Mucosa of rectum (tissue), 2 donors: ENCODE measurements around the gene ARCN1.

Experiments used
- H3K27ac ChIP-seq, 2 donors: one replicate each; pipeline ENCODE4 v1.7.0; 2013; ENCODE audit warnings: inconsistent platforms in 2 of 2, low read depth in 2 of 2, low read length in 2 of 2
- H3K27me3 ChIP-seq, 2 donors: one replicate each; pipeline ENCODE4 v1.7.0; 2013; ENCODE audit warnings: low read length in 2 of 2; ENCODE audit not compliant: control insufficient read depth in 2 of 2, insufficient read depth in 2 of 2
- H3K36me3 ChIP-seq, 2 donors: one replicate each; pipeline ENCODE4 v1.7.0; 2013; ENCODE audit warnings: low read length in 2 of 2; ENCODE audit not compliant: control insufficient read depth in 2 of 2, insufficient read depth in 2 of 2
- H3K4me1 ChIP-seq, 2 donors: one replicate each; pipeline ENCODE4 v1.7.0; 2013; ENCODE audit warnings: low read length in 2 of 2, mild to moderate bottlenecking in 1 of 2; ENCODE audit not compliant: control insufficient read depth in 2 of 2, insufficient read depth in 2 of 2
- H3K4me3 ChIP-seq, 2 donors: one replicate each; pipeline ENCODE4 v1.7.0; 2013; ENCODE audit warnings: low read length in 2 of 2
- H3K9ac ChIP-seq, 2 donors: one replicate each; pipeline ENCODE4 v1.7.0; 2013; ENCODE audit warnings: low read length in 2 of 2, low read depth in 1 of 2, mild to moderate bottlenecking in 1 of 2
- H3K9me3 ChIP-seq, 2 donors: one replicate each; pipeline ENCODE4 v1.7.0; 2013; ENCODE audit warnings: low read length in 2 of 2; ENCODE audit not compliant: control insufficient read depth in 2 of 2
- donor health status: healthy.
- donor health status: Normal muscosa, but diverticular disease.

Gene ARCN1

GRCh38 chr11:118635237-118635591 is 63.0 kb downstream of the ARCN1 start:
- Histone ChIP-seq H3K9ac (peak overlapping the region; percentile 28 to 42), H3K4me3 (peak overlapping the region; percentile 28 to 32), H3K4me1 (peaks cover 33 to 57% of the 10 kb centered on the region in 2 donors), H3K9me3 (no peaks in the 10 kb centered on the region), H3K27me3 (no peaks in the 10 kb centered on the region), H3K27ac (peak overlapping the region; percentile 53 to 64), H3K36me3 (peaks cover 30 to 41% of the 10 kb centered on the region in 2 donors)

- Histone ChIP-seq H3K4me1 (peaks cover 36 to 53% of the 10 kb centered on the region in 2 donors), H3K4me3 (no peak overlapping the region), H3K9ac (peak overlapping the region in 1 of 2 donors; percentile 42), H3K36me3 (peaks cover 32 to 45% of the 10 kb centered on the region in 2 donors), H3K27ac (peak overlapping the region in 1 of 2 donors; percentile 29), H3K9me3 (no peaks in the 10 kb centered on the region), H3K27me3 (no peaks in the 10 kb centered on the region)
Measured at GRCh38 chr11:118635642-118636041, 63.4 kb downstream of the ARCN1 start.

GRCh38 chr11:118636569-118637290 is 64.5 kb downstream of the ARCN1 start:
- H3K27me3 ChIP-seq, result no peaks in the 10 kb centered on the region
- H3K4me3 ChIP-seq, result no peak overlapping the region
- peak overlapping the region in 1 of 2 donors; percentile 2 for H3K27ac ChIP-seq
- H3K9me3 ChIP-seq, result no peaks in the 10 kb centered on the region
- H3K4me1 ChIP-seq, result peaks cover 39 to 52% of the 10 kb centered on the region in 2 donors
- no peak overlapping the region for H3K9ac ChIP-seq
- peaks cover 32 to 49% of the 10 kb centered on the region in 2 donors for H3K36me3 ChIP-seq

GRCh38 chr11:118638726-118639125 is 66.5 kb downstream of the ARCN1 start:
- Histone ChIP-seq H3K36me3 (peaks cover 40 to 59% of the 10 kb centered on the region in 2 donors), H3K27ac (no peak overlapping the region), H3K27me3 (no peaks in the 10 kb centered on the region)

GRCh38 chr11:118639899-118640298 is 67.7 kb downstream of the ARCN1 start:
- Histone ChIP-seq H3K4me1 (peaks cover 25 to 26% of the 10 kb centered on the region in 2 donors), H3K27me3 (no peaks in the 10 kb centered on the region), H3K9ac (no peak overlapping the region), H3K9me3 (no peaks in the 10 kb centered on the region), H3K36me3 (peaks cover 51 to 67% of the 10 kb centered on the region in 2 donors), H3K27ac (no peak overlapping the region), H3K4me3 (no peak overlapping the region)

More at GRCh38 chr11:118638726-118639125, 66.5 kb downstream of the ARCN1 start:
- Histone ChIP-seq H3K4me3 (no peak overlapping the region), H3K9ac (no peak overlapping the region), H3K4me1 (peaks cover 30 to 35% of the 10 kb centered on the region in 2 donors), H3K9me3 (no peaks in the 10 kb centered on the region)

GRCh38 chr11:118640332-118641154 is 68.3 kb downstream of the ARCN1 start:
- H3K4me1 ChIP-seq, result peaks cover 19% of the 10 kb centered on the region in 2 donors
- H3K9ac ChIP-seq, result no peak overlapping the region
- H3K36me3 ChIP-seq, result peaks cover 57 to 72% of the 10 kb centered on the region in 2 donors
- H3K9me3 ChIP-seq, result no peaks in the 10 kb centered on the region
- H3K27me3 ChIP-seq, result no peaks in the 10 kb centered on the region
- no peak overlapping the region for H3K27ac ChIP-seq
- no peak overlapping the region for H3K4me3 ChIP-seq

GRCh38 chr11:118641397-118642019 is 69.3 kb downstream of the ARCN1 start:
- H3K9ac ChIP-seq, result no peak overlapping the region
- peak overlapping the region in 1 of 2 donors; percentile 4 for H3K27ac ChIP-seq
- peaks cover 50 to 70% of the 10 kb centered on the region in 2 donors for H3K36me3 ChIP-seq
- H3K4me3 ChIP-seq, result no peak overlapping the region
- H3K4me1 ChIP-seq, result peaks cover 12 to 17% of the 10 kb centered on the region in 2 donors
- H3K9me3 ChIP-seq, result no peaks in the 10 kb centered on the region
- no peaks in the 10 kb centered on the region for H3K27me3 ChIP-seq

- Histone ChIP-seq H3K9ac (no peak overlapping the region), H3K36me3 (peaks cover 52 to 68% of the 10 kb centered on the region in 2 donors), H3K9me3 (no peaks in the 10 kb centered on the region), H3K27ac (no peak overlapping the region), H3K4me1 (peaks cover 12 to 17% of the 10 kb centered on the region in 2 donors), H3K27me3 (no peaks in the 10 kb centered on the region), H3K4me3 (no peak overlapping the region)
Measured at GRCh38 chr11:118643142-118643994, 71.2 kb downstream of the ARCN1 start.

GRCh38 chr11:118643995-118644345 is 71.8 kb downstream of the ARCN1 start:
- Histone ChIP-seq H3K27me3 (no peaks in the 10 kb centered on the region), H3K4me1 (peaks cover 12 to 17% of the 10 kb centered on the region in 2 donors), H3K9ac (no peak overlapping the region), H3K9me3 (no peaks in the 10 kb centered on the region), H3K27ac (no peak overlapping the region), H3K4me3 (no peak overlapping the region), H3K36me3 (peaks cover 52 to 70% of the 10 kb centered on the region in 2 donors)
